GM13977 (cell line): ENCODE data around the gene ADO.
A peak's percentile ranks its signal among the peaks of the same experiment; 100 is the strongest.

ENCODE experiments used
- DNase-seq: peaks from one replicate; pipeline ENCODE4 v3.0.0; 2012; ENCODE audit warnings: low spot score
- CTCF ChIP-seq: IDR thresholded peaks from 2 replicates; pipeline ENCODE4 v1.5.1; 2012; ENCODE audit warnings: mild to moderate bottlenecking, control low read depth; ENCODE audit not compliant: insufficient read depth; ENCODE audit errors: extremely low read depth, missing control alignments
- in situ Hi-C: fragments of 300-500 bp; cut with MboI; formaldehyde crosslinking; loops from one replicate; pipeline ENCODE4 v1.12.0; 2022; ENCODE audit warnings: low sequenced_read_pairs, low pct_unique_long_range_greater_than_20kb, mixed read lengths, inconsistent platforms; ENCODE audit not compliant: unreplicated experiment

Gene ADO

GRCh38 chr10:62804356-62805230, at the start of gene ADO:
Gene ADO, plus strand, starts transcription at chr10:62804720. Its CDS starts 340 bp downstream, at chr10:62805060.
- peak; percentile 90 for DNase-seq
- in situ Hi-C loops: no loop called here

GRCh38 chr10:62754963-62755362, 49.6 kb upstream of the ADO start:
- in situ Hi-C loops: no loop called here
- no peak for DNase-seq
- no peak for TF ChIP-seq CTCF

More at GRCh38 chr10:62804356-62805230, at the start of gene ADO:
- TF ChIP-seq CTCF: no peak

GRCh38 chr10:62755662-62756653, 48.6 kb upstream of the ADO start:
- in situ Hi-C loops: no loop called here
- no peak for TF ChIP-seq CTCF
- no peak for DNase-seq

GRCh38 chr10:62759599-62760175, 44.8 kb upstream of the ADO start:
- TF ChIP-seq CTCF: no peak
- in situ Hi-C loops: no loop called here
- DNase-seq: no peak

- no peak for DNase-seq
- in situ Hi-C loops: no loop called here
- TF ChIP-seq CTCF: no peak
Measured at GRCh38 chr10:62760401-62760800, 44.1 kb upstream of the ADO start.

- in situ Hi-C loops: no loop called here
- DNase-seq: no peak
- no peak for TF ChIP-seq CTCF
Measured at GRCh38 chr10:62761115-62761514, 43.4 kb upstream of the ADO start.
